CD14-positive monocyte (primary cell): ENCODE data around the gene RGL1. TPM values are rescaled to one million over a fixed set of nuclear protein-coding genes. Genes with fewer than 3 reads are reported as not detected.

Experiments
- DNase-seq, 3 donors: peaks; one replicate each; pipeline ENCODE4 v3.0.0-alpha.2; 2011 to 2022
- H2AFZ ChIP-seq: 2 replicates; pipeline ENCODE4 v1.6.0; 2012; ENCODE audit warnings: mild to moderate bottlenecking, low read depth, low read length, inconsistent platforms; ENCODE audit not compliant: insufficient read depth, poor library complexity, severe bottlenecking
- H3K27ac ChIP-seq, 2 donors: 1 replicate in 1 of 2; 2 replicates in 1 of 2; pipeline ENCODE4 v1.5.1; 2012 to 2013; ENCODE audit warnings: low read length in 2 of 2, control low read depth in 1 of 2, inconsistent platforms in 1 of 2, low read depth in 1 of 2, mild to moderate bottlenecking in 1 of 2
- H3K27me3 ChIP-seq, 2 donors: one replicate each; pipeline versions ENCODE4 v1.6.0 to v1.6.1; 2011 to 2013; ENCODE audit warnings: low read length in 2 of 2; ENCODE audit not compliant: control insufficient read depth in 2 of 2, insufficient read depth in 2 of 2
- H3K36me3 ChIP-seq, 2 donors: replicated peaks in 1 of 2; 1 replicate in 1 of 2; 2 replicates in 1 of 2; pipeline versions ENCODE4 v1.5.1 to v1.6.1; 2012 to 2013; ENCODE audit warnings: low read length in 2 of 2, control low read depth in 1 of 2, inconsistent platforms in 1 of 2, mild to moderate bottlenecking in 1 of 2; ENCODE audit not compliant: insufficient read depth in 2 of 2, control insufficient read depth in 1 of 2
- H3K4me1 ChIP-seq, 2 donors: 1 replicate in 1 of 2; 2 replicates in 1 of 2; pipeline versions ENCODE4 v1.5.1 to v1.6.1; 2012 to 2013; ENCODE audit warnings: low read length in 2 of 2, control low read depth in 1 of 2, inconsistent platforms in 1 of 2, mild to moderate bottlenecking in 1 of 2, moderate library complexity in 1 of 2; ENCODE audit not compliant: insufficient read depth in 2 of 2, control insufficient read depth in 1 of 2
- H3K4me2 ChIP-seq: replicated peaks from 2 replicates; pipeline ENCODE3; 2012; ENCODE audit warnings: low read length, moderate library complexity, mild to moderate bottlenecking; ENCODE audit not compliant: poor library complexity, severe bottlenecking; ENCODE audit errors: extremely low read depth
- H3K4me3 ChIP-seq, 3 experiments: fragments of 200-600 bp in 1 of 3; sonication (generic) in 1 of 3; replicated peaks in 1 of 3; 1 replicate in 2 of 3; 2 replicates in 1 of 3; pipeline ENCODE4 v1.5.1; 2011 to 2013; ENCODE audit warnings: low read length in 3 of 3, mild to moderate bottlenecking in 3 of 3, control low read depth in 2 of 3, low read depth in 2 of 3, inconsistent platforms in 1 of 3, moderate library complexity in 1 of 3
- H3K79me2 ChIP-seq: 2 replicates; pipeline ENCODE4 v1.6.0; 2012; ENCODE audit warnings: mild to moderate bottlenecking, control low read depth, inconsistent platforms, low read length, moderate library complexity; ENCODE audit not compliant: insufficient read depth
- H3K9ac ChIP-seq: 2 replicates; pipeline ENCODE4 v1.6.0; 2017; ENCODE audit warnings: low read length, mild to moderate bottlenecking; ENCODE audit not compliant: insufficient read depth, poor library complexity, severe bottlenecking
- H3K9me3 ChIP-seq, 2 donors: replicated peaks in 1 of 2; 1 replicate in 1 of 2; 2 replicates in 1 of 2; pipeline versions ENCODE4 v1.5.1 to v1.6.1; 2012 to 2013; ENCODE audit warnings: low read length in 2 of 2, control low read depth in 1 of 2; ENCODE audit not compliant: control insufficient read depth in 1 of 2, insufficient read depth in 1 of 2
- H4K20me1 ChIP-seq: 2 replicates; pipeline ENCODE4 v1.6.0; 2012; ENCODE audit warnings: mild to moderate bottlenecking, low read length, control low read depth, moderate library complexity; ENCODE audit not compliant: insufficient read depth
- H3K27ac Mint-ChIP-seq, 7 donors: one replicate each; pipeline ENCODE4 v1.8.0; 2020; ENCODE audit warnings: mild to moderate bottlenecking in 7 of 7, mixed read lengths in 7 of 7, moderate library complexity in 6 of 7, inconsistent platforms in 2 of 7
- H3K27me3 Mint-ChIP-seq, 3 donors: one replicate each; pipeline ENCODE4 v1.8.0; 2021 to 2022; ENCODE audit warnings: low read depth in 3 of 3, mild to moderate bottlenecking in 3 of 3, mixed read lengths in 3 of 3, moderate library complexity in 3 of 3, inconsistent platforms in 1 of 3
- H3K36me3 Mint-ChIP-seq, 2 donors: one replicate each; pipeline ENCODE4 v1.8.0; 2020; ENCODE audit warnings: mixed read lengths in 2 of 2, inconsistent platforms in 1 of 2, mild to moderate bottlenecking in 1 of 2
- H3K4me1 Mint-ChIP-seq: one replicate; pipeline ENCODE4 v1.8.0; 2020; ENCODE audit warnings: mild to moderate bottlenecking, mixed read lengths
- H3K4me3 Mint-ChIP-seq, 2 donors: one replicate each; pipeline ENCODE4 v1.8.0; 2020; ENCODE audit warnings: mild to moderate bottlenecking in 2 of 2, mixed read lengths in 2 of 2, moderate library complexity in 1 of 2
- H3K9me3 Mint-ChIP-seq, 7 donors: one replicate each; pipeline ENCODE4 v1.8.0; 2020 to 2022; ENCODE audit warnings: mixed read lengths in 7 of 7, mild to moderate bottlenecking in 6 of 7, moderate library complexity in 6 of 7, inconsistent platforms in 2 of 7
- WGBS: methylation state at CpG from one replicate; pipeline ENCODE4 v1.1.5; 2013; ENCODE audit warnings: missing lambda C conversion rate; ENCODE audit not compliant: insufficient coverage; 5-methylcytosine and 5-hydroxymethylcytosine counted together
- intact Hi-C, 2 donors: fragments of 100-400 bp; cut with micrococcal nuclease; formaldehyde crosslinking; loops; one replicate each; pipeline versions ENCODE4 v1.15.0 to v1.15.1; 2023
- polyA plus RNA-seq, 3 donors: library from polyadenylated mRNA; depleted of rRNA in 1 of 3; unstranded in 2 of 3; stranded (reverse) in 1 of 3; fragments of 300-500 nt in 2 of 3; fragments of >200 nt in 1 of 3; fragmentation: Illumina TruSeq in 2 of 3; gene quantifications; 1 replicate in 2 of 3; 2 replicates in 1 of 3; pipeline ENCODE4 v1.2.3, GENCODE V29; 2012 to 2021
- TF ChIP-seq, protein P1 (sequence below): fragments of 200-600 bp; IDR thresholded peaks from one replicate; pipeline ENCODE4 v1.8.0; 2022; ENCODE audit warnings: antibody characterized with exemption, mild to moderate bottlenecking

RGL1 gene
- polyA plus RNA-seq, 3 donors, result 1.2 to 3.3 (median 2.0) TPM

DNA sequence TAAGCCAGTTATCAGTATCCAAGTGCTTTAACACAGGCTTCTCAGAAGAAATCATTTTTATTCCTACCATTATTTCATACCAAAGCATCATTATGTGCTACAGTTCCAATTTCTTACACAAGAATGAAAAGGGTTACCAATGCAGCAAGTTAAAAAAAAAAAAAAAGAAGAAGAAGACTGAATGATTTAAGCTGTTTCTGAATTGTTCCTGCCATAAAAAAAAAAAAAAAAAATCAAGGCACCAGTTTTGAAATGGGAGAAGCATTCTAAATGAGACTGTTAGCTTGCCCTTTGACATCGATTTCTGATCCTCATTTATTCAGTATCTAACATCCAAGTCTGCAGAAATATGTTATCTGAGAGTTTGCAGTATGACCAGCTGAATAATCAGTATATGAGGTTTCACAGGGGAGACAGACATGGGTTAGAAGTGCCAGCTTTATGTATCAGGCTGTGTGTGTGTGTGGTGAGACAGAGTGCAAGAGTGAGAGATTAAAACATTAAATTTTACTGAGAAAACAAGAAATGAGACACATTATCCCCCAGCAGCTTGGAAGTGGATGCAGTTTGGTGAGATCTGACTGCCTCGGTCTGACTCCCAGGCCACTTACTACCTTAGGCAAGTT is 126.8 kb downstream of the RGL1 start:
- Histone ChIP-seq H3K36me3 (no peaks in the 10 kb centered on the region), H3K79me2 (no peaks in the 10 kb centered on the region), H3K4me2 (no peak overlapping the region), H3K4me3 (no peak overlapping the region), H3K9me3 (no peaks in the 10 kb centered on the region), H3K9ac (no peak overlapping the region), H3K27me3 (no peaks in the 10 kb centered on the region), H3K4me1 (no peaks in the 10 kb centered on the region), H3K27ac (no peak overlapping the region), H2AFZ (no peak overlapping the region), H4K20me1 (no peaks in the 10 kb centered on the region)
- TF ChIP-seq, protein P1, sequence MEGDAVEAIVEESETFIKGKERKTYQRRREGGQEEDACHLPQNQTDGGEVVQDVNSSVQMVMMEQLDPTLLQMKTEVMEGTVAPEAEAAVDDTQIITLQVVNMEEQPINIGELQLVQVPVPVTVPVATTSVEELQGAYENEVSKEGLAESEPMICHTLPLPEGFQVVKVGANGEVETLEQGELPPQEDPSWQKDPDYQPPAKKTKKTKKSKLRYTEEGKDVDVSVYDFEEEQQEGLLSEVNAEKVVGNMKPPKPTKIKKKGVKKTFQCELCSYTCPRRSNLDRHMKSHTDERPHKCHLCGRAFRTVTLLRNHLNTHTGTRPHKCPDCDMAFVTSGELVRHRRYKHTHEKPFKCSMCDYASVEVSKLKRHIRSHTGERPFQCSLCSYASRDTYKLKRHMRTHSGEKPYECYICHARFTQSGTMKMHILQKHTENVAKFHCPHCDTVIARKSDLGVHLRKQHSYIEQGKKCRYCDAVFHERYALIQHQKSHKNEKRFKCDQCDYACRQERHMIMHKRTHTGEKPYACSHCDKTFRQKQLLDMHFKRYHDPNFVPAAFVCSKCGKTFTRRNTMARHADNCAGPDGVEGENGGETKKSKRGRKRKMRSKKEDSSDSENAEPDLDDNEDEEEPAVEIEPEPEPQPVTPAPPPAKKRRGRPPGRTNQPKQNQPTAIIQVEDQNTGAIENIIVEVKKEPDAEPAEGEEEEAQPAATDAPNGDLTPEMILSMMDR, result no peak
- no peaks in the 10 kb centered on the region for H3K36me3 Mint-ChIP-seq
- H3K4me1 Mint-ChIP-seq, result no peaks in the 10 kb centered on the region
- no peak for DNase-seq
- no peak overlapping the region for H3K4me3 Mint-ChIP-seq
- peaks cover 2 to 6% (median 4%) of the 10 kb centered on the region in 3 donors for H3K27me3 Mint-ChIP-seq
- WGBS, result no CpG with 5 or more reads among the region's 2 CpGs
- no peak overlapping the region for H3K27ac Mint-ChIP-seq
- intact Hi-C loops, result no loop called here
- H3K9me3 Mint-ChIP-seq, result peaks cover 0 to 1% (median 0%) of the 10 kb centered on the region in 7 donors

DNA sequence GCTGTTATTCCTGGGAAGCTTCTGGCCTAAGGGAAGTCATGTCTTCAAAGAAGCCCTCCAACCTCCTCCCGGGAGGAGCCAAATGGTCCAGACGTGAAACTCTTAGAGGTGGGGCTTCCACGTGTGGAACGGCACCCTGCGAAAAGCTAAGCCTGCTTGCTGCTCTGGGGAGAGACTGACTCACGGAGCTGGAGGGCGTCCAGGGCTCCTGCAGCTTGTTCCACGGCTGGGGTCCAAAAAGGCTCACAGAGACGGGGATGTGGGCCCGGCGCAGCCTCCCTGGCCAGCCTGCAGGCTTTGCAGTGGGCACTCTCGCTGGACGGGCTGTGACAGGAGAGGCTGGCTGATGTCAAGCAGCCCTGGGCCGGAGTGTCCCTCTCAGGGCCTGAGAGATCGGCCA is 127.5 kb downstream of the RGL1 start:
- Histone ChIP-seq H3K27me3 (no peaks in the 10 kb centered on the region), H2AFZ (no peak overlapping the region), H4K20me1 (no peaks in the 10 kb centered on the region), H3K4me2 (no peak overlapping the region), H3K9me3 (no peaks in the 10 kb centered on the region), H3K9ac (no peak overlapping the region), H3K4me3 (no peak overlapping the region), H3K36me3 (no peaks in the 10 kb centered on the region), H3K79me2 (no peaks in the 10 kb centered on the region), H3K27ac (no peak overlapping the region), H3K4me1 (no peaks in the 10 kb centered on the region)
- no peaks in the 10 kb centered on the region for H3K36me3 Mint-ChIP-seq
- H3K27me3 Mint-ChIP-seq, result peaks cover 2 to 5% (median 4%) of the 10 kb centered on the region in 3 donors
- peaks cover 0 to 1% (median 0%) of the 10 kb centered on the region in 7 donors for H3K9me3 Mint-ChIP-seq
- no peak overlapping the region for H3K27ac Mint-ChIP-seq
- intact Hi-C loops, result no loop called here
- TF ChIP-seq, protein P1, result no peak
- H3K4me1 Mint-ChIP-seq, result no peaks in the 10 kb centered on the region
- no peak for DNase-seq
- no peak overlapping the region for H3K4me3 Mint-ChIP-seq
- WGBS, result 99% methylated on average over 15 of the region's 15 CpGs
